Measurements from ENCODE around the gene PSD4. TPM values are rescaled to one million over a fixed set of nuclear protein-coding genes. Genes with fewer than 3 reads are reported as not detected.
A peak's percentile ranks its signal among the peaks of the same experiment; 100 is the strongest.

PSD4 gene
- total and polyA plus RNA-seq, 2 experiments from 2014 or later, result 15.1 to 26.5 TPM

DNA sequence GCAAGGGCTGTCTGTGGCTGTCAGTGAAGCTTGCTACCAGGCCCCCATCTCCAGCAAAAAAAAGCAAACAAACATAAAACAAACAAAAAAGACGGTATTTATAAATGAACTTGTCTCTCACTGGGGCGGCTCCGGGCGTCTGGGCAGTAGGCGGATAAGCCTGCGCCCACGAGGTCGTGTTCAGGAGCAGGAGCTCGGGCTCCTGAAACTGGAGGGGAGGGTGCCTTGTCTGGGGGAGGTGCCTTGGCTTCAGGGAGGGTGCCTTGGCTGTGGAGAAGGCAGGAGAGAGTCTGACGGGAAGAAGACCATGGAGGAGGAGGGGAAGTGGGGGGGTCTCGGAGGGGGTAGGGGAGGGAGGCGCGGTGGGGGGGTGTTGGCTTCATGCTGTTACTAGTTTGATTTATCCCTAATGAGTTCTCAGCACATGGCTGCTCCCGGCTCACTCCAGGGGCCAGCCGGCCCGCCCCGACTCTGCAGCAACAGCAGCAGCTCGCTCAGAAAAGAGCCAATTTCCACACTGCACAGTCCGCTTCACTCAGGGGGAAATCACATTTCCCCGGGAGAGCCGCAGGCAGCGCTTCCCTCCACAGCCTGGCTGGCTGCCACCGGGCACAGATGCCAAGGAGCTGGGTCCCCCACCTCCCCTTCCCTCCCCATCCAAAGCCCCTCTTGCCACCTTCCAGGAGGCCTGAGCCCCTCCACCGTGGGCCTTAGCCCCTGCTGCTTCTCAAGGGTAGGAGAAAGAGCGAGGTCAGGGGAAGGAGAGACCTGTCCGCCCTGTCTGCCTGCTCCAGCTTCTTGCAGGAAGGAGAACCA lies 38.7 kb downstream of the PSD4 start:
- no peak for TF ChIP-seq EZH2phosphoT487 (IDR thresholded peaks at IDR 0.05; ENCODE audit: low read depth, severe bottlenecking, unreplicated experiment)
- TF ChIP-seq, protein P1, sequence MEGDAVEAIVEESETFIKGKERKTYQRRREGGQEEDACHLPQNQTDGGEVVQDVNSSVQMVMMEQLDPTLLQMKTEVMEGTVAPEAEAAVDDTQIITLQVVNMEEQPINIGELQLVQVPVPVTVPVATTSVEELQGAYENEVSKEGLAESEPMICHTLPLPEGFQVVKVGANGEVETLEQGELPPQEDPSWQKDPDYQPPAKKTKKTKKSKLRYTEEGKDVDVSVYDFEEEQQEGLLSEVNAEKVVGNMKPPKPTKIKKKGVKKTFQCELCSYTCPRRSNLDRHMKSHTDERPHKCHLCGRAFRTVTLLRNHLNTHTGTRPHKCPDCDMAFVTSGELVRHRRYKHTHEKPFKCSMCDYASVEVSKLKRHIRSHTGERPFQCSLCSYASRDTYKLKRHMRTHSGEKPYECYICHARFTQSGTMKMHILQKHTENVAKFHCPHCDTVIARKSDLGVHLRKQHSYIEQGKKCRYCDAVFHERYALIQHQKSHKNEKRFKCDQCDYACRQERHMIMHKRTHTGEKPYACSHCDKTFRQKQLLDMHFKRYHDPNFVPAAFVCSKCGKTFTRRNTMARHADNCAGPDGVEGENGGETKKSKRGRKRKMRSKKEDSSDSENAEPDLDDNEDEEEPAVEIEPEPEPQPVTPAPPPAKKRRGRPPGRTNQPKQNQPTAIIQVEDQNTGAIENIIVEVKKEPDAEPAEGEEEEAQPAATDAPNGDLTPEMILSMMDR (IDR thresholded peaks at IDR 0.05; ENCODE audit: poor library complexity), result no peak
- TF ChIP-seq EZH2 (IDR thresholded peaks at IDR 0.05; ENCODE audit: borderline replicate concordance), result no peak
- Histone ChIP-seq H3K79me2 (no peaks in the 10 kb centered on the region), H3K27me3 (no peaks in the 10 kb centered on the region), H3K36me3 (replicated peaks; ENCODE audit: insufficient read depth, low read depth) (no peaks in the 10 kb centered on the region), H3K4me1 (ENCODE audit: insufficient read depth) (peaks cover 25% of the 10 kb centered on the region), H3K4me2 (peak overlapping the region; percentile 25), H4K20me1 (ENCODE audit: insufficient read depth, poor library complexity, severe bottlenecking) (no peaks in the 10 kb centered on the region), H3K9me3 (ENCODE audit: low read depth) (no peaks in the 10 kb centered on the region), H3K9me2 (replicated peaks; ENCODE audit: insufficient read depth) (no peaks in the 10 kb centered on the region), H2AFZ (no peak overlapping the region), H3K4me3 (no peak overlapping the region), H3K27ac (no peak overlapping the region)
- 41% methylated on average over 13 of the region's 26 CpGs for WGBS (ENCODE audit: low lambda C conversion rate, missing lambda C conversion rate)
- DNase-seq (ENCODE audit: low spot score), result no peak

DNA sequence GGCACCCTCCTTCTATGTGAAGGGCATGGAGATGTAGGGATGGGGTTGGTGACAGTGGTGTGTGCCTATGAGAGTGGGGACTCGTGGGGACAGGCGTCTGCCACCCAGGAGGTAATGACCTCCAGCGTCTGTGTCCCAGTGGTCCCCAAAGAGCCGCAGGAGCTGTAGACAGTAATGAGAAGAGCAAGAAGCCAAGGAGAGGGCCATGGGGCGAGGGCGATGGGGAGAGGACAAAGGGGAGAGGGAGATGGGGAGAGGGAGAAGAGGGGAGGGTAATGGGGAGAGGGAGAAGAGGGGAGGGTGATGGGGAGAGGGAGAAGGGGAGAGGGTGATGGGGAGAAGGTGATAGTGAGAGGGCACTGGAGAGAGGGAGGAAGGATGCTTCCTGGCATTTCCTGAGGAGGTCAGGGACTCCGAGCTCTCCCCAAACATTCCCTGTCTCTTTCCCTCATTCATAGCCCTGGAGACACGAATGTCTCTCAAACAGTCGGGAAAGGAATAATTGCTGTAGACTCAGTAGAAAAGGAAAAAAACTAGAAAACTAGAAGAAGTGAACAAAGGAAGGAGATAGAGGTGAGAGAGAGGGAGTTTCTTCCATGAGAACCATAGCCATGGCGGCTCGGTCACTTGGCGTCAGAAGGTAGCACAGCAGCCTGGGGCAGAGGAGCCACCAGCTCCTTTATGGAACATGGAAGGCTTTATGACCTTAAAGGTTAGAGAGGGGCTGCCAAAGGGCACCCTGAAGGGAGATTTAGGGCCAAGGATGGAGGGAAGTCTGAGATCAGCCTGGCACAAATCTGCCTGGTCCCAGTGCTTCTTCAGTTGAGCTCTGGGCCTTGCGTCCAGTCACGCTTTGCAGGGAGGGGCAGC lies 39.5 kb downstream of the PSD4 start:
- no peaks in the 10 kb centered on the region for H3K36me3 ChIP-seq (replicated peaks; ENCODE audit: insufficient read depth, low read depth)
- no peak overlapping the region for H3K27ac ChIP-seq
- H3K9me3 ChIP-seq (ENCODE audit: low read depth), result no peaks in the 10 kb centered on the region
- H3K4me3 ChIP-seq, result no peak overlapping the region
- H3K9me2 ChIP-seq (replicated peaks; ENCODE audit: insufficient read depth), result no peaks in the 10 kb centered on the region
- H2AFZ ChIP-seq, result no peak overlapping the region
- no peaks in the 10 kb centered on the region for H3K79me2 ChIP-seq
- DNase-seq (ENCODE audit: low spot score), result no peak
- 91% methylated on average over 12 of the region's 14 CpGs for WGBS (ENCODE audit: low lambda C conversion rate, missing lambda C conversion rate)
- H4K20me1 ChIP-seq (ENCODE audit: insufficient read depth, poor library complexity, severe bottlenecking), result no peaks in the 10 kb centered on the region
- no peaks in the 10 kb centered on the region for H3K27me3 ChIP-seq
- H3K4me1 ChIP-seq (ENCODE audit: insufficient read depth), result peaks cover 33% of the 10 kb centered on the region
- TF ChIP-seq, protein P1 (IDR thresholded peaks at IDR 0.05; ENCODE audit: poor library complexity), result no peak
- no peak for TF ChIP-seq EZH2phosphoT487 (IDR thresholded peaks at IDR 0.05; ENCODE audit: low read depth, severe bottlenecking, unreplicated experiment)
- TF ChIP-seq EZH2 (IDR thresholded peaks at IDR 0.05; ENCODE audit: borderline replicate concordance), result no peak
- H3K4me2 ChIP-seq, result no peak overlapping the region

DNA sequence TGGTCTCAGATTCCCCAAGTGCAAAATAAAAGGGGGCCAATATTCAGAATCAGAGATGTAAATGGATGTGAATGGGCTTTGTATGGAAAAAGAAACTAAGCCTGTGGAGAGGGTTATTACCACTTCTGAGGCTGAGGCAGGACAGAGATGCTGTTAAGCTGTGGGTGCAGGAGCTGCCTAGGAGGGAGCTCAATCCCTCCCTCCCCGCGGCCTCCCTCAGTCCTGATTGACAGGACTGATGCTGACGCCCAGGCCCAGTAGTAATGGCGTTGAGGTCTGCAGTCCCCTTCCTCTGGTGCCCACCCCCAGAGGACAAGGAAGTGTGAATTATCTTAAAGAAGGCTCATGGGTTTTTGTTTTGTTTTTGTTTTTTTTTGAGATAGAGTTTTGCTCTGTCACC lies 40.4 kb downstream of the PSD4 start:
- H3K27ac ChIP-seq, result no peak overlapping the region
- no peaks in the 10 kb centered on the region for H3K9me2 ChIP-seq (replicated peaks; ENCODE audit: insufficient read depth)
- no peaks in the 10 kb centered on the region for H4K20me1 ChIP-seq (ENCODE audit: insufficient read depth, poor library complexity, severe bottlenecking)
- H3K27me3 ChIP-seq, result no peaks in the 10 kb centered on the region
- no peak for DNase-seq (ENCODE audit: low spot score)
- H3K36me3 ChIP-seq (replicated peaks; ENCODE audit: insufficient read depth, low read depth), result no peaks in the 10 kb centered on the region
- H3K4me1 ChIP-seq (ENCODE audit: insufficient read depth), result peaks cover 37% of the 10 kb centered on the region
- no peaks in the 10 kb centered on the region for H3K9me3 ChIP-seq (ENCODE audit: low read depth)
- 82% methylated on average over 4 of the region's 4 CpGs for WGBS (ENCODE audit: low lambda C conversion rate, missing lambda C conversion rate)
- H2AFZ ChIP-seq, result no peak overlapping the region
- H3K79me2 ChIP-seq, result no peaks in the 10 kb centered on the region
- no peak overlapping the region for H3K4me3 ChIP-seq
- TF ChIP-seq, protein P1 (IDR thresholded peaks at IDR 0.05; ENCODE audit: poor library complexity), result no peak
- TF ChIP-seq EZH2phosphoT487 (IDR thresholded peaks at IDR 0.05; ENCODE audit: low read depth, severe bottlenecking, unreplicated experiment) (no peak), EZH2 (IDR thresholded peaks at IDR 0.05; ENCODE audit: borderline replicate concordance) (no peak)
- no peak overlapping the region for H3K4me2 ChIP-seq
